Measurements from ENCODE around the gene ANGPTL4.
A peak's percentile ranks its signal among the peaks of the same experiment; 100 is the strongest.
"Not testable (repeated sequence)": the region's sequence is repeated elsewhere in the genome, so short reads cannot be mapped to it uniquely, and the experiment has no call there.

Gene ANGPTL4

GRCh38 chr19:8363803-8364771, at the start of gene ANGPTL4:
ANGPTL4 (plus strand) TSS chr19:8364155; CDS start chr19:8364322, 167 bp downstream.
- no peak for DNase-seq

- DNase-seq, result not testable (repeated sequence)
These were observed 48.8 kb upstream of the ANGPTL4 start for GRCh38 chr19:8314981-8315640.

GRCh38 chr19:8316351-8317125, 47.4 kb upstream of the ANGPTL4 start:
- DNase-seq, result no peak

- DNase-seq, result not testable (repeated sequence)
These were observed 45.1 kb upstream of the ANGPTL4 start for GRCh38 chr19:8318835-8319234.

- no peak for DNase-seq
These were observed 44.0 kb upstream of the ANGPTL4 start for GRCh38 chr19:8319807-8320520.

GRCh38 chr19:8320564-8321066, 43.3 kb upstream of the ANGPTL4 start:
- no peak for DNase-seq

- peak; percentile 94 for DNase-seq
These were observed 42.6 kb upstream of the ANGPTL4 start, which contains the start of the genes NDUFA7 and RPS28 for GRCh38 chr19:8321067-8321985. NDUFA7 (minus strand) TSS chr19:8321375; CDS start chr19:8321358, 17 bp downstream. RPS28 (plus strand) TSS chr19:8321496; CDS start chr19:8321531, 35 bp downstream.

- no peak for DNase-seq
These were observed 41.8 kb upstream of the ANGPTL4 start for GRCh38 chr19:8321986-8322637.

GRCh38 chr19:8322638-8322997, 41.3 kb upstream of the ANGPTL4 start:
- DNase-seq, result no peak

GRCh38 chr19:8323781-8324185, 40.2 kb upstream of the ANGPTL4 start:
- no peak for DNase-seq

GRCh38 chr19:8324186-8325050, 39.5 kb upstream of the ANGPTL4 start:
- DNase-seq, result peak; percentile 62

GRCh38 chr19:8325454-8325853, 38.5 kb upstream of the ANGPTL4 start:
- DNase-seq, result no peak

- DNase-seq, result no peak
These were observed 34.0 kb upstream of the ANGPTL4 start for GRCh38 chr19:8329996-8330395.

- DNase-seq, result no peak
These were observed 32.6 kb upstream of the ANGPTL4 start for GRCh38 chr19:8331263-8331845.

- no peak for DNase-seq
These were observed 30.8 kb upstream of the ANGPTL4 start for GRCh38 chr19:8332976-8333766.

GRCh38 chr19:8333767-8334457, 30.0 kb upstream of the ANGPTL4 start:
- no peak for DNase-seq

Data from NCI-H2029 (cell line).